NCI-H1436 treated with DMSO at 0.1 percent for 48 hours (cell line): ENCODE measurements around the gene CRAMP1.
"Not testable (repeated sequence)": the region's sequence is repeated elsewhere in the genome, so short reads cannot be mapped to it uniquely, and the experiment has no call there.

ENCODE experiments used
- DNase-seq: peaks from one replicate; lab custom pipeline; 2025; lab: John Stamatoyannopoulos, UW

Gene CRAMP1, protein sequence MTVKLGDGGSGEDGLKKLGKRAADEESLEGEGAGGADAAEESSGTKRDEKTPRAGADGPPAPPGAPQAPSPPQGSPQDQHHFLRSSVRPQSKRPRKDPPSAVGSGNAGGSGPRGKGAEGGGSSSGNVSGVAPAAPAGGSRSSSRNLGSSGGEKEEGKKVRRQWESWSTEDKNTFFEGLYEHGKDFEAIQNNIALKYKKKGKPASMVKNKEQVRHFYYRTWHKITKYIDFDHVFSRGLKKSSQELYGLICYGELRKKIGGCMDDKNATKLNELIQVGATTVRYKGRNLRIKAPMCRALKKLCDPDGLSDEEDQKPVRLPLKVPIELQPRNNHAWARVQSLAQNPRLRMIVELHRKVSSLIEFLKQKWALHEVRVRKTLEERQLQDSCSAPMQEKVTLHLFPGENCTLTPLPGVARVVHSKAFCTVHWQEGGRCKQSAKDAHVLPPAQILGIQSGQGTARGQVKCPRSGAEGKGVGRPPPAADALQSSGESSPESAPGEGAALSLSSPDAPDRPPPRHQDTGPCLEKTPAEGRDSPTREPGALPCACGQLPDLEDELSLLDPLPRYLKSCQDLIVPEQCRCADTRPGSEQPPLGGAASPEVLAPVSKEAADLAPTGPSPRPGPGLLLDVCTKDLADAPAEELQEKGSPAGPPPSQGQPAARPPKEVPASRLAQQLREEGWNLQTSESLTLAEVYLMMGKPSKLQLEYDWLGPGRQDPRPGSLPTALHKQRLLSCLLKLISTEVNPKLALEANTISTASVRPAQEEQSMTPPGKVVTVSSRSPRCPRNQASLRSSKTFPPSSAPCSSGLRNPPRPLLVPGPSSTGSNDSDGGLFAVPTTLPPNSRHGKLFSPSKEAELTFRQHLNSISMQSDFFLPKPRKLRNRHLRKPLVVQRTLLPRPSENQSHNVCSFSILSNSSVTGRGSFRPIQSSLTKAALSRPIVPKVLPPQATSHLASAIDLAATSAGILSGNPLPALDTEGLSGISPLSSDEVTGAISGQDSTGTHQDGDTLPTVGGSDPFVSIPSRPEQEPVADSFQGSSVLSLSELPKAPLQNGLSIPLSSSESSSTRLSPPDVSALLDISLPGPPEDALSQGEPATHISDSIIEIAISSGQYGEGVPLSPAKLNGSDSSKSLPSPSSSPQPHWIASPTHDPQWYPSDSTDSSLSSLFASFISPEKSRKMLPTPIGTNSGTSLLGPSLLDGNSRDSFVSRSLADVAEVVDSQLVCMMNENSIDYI (N-terminal part only)

DNA sequence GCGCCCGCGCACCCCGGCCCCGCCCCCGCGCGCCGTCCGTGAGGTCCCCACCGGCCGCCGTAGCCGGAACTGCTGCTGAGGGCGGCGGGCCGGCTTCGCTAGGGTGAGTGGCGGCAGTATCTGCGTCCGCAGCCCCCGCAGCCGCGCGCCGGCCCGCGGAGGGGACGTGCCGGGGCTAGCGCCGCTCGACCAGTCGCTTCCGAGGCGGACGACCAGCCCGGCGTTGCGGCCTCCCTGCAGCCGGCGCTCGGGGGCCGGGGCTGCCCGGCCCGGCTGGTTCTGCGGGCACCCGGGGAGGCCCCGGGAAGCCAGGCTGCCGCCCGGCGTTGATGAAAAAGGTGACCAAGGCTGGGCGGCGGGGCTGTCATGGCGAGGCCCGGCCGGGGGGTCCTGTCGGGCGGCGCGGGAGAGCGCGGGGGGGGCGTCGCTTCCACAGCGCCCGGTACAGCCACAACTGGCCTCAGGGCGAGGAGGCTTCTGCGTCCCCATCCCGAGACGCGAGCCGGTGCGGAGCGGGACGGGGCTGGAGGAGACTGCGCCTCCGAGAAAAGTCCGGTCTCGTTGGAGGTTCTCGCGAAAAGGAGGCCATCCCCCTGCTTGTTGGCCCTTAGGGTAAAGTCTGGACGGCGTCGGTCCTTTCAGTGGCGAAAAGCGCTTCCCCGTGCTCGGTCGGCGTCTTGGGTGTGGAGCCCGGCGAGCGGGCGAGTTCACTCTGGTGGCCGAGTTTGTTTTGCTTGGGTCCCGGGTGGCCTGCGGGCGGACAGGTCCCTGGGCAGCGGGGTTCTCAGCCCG lies at the start of gene CRAMP1:
TSS of gene CRAMP1 (plus strand) at position 41 of the 792 bp plus-strand sequence. CDS start 2,280 bp downstream, outside the sequence.
- no peak for DNase-seq

DNA sequence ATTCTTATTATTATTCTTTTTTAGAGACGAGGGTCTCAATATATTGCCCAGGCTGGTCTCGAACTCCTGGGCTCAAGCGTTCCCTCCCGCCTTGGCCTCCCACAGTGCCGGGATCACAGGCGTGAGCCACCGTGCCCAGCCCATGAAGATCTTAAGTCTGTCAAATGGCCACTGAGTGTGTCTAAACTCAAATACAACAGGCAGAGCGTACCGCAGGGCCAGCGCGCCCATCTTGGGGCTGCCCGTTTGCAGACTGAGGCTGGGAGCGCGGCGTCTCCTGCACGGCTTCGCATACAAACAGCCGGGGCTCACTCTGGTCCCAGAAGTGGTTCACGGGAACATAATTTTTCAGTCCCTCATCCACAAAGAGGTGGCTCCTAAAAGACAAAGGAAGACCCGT lies 48.4 kb upstream of the CRAMP1 start:
- no peak for DNase-seq

DNA sequence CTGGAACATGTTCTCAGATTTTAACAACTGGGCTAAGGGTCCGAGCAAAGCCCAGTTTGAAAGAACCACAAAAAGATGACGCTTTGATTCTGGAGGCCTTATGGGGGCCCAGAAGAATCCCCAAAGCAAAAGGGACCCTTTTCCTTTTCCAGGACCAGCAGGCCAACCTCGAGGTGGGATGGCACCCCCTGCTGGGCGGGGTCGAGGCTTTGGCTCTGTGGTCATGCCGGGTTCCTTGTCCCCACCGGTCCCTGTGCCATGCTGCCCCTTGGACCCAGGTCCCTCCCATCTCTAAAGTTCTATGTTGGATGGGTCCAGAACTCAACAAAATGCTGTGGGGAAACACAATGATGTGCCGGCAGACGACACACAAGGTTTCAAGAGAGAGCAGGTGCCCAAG lies 47.8 kb upstream of the CRAMP1 start:
- no peak for DNase-seq

DNA sequence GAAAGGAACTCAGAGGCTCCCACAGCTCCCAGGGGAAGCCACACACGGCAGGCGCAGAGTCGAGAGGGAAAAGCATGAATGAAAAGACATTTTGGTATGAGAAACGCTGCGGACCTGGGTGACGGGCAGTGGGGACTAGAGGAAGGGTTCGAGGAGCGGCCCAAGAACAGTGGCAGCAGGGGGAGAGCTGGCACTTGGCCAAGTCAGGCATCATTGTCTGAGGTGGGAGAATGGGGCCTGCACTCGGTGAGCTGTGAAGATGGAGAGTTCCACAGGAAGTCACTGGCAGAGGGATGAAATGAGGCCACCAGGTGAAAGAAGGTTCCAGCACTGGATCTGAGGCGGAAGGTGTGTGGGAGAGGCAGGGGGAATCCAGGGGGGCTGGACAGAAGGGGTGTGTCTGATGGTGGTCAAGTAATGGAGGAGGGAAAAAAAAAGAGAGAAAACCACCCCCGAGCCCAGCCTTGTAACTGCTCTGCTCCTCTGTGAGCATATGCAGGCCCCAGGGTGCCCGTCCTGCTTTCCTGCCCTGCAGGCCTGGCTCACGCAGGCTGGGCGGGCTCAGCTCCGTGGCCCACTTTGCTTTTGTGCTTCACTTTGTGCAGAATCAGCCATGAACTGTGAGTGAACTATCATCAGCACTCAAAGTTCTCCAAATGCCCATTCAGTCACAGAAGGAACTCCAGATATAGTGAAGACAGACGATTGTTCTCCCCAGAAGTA lies 46.9 kb upstream of the CRAMP1 start:
- no peak for DNase-seq

DNA sequence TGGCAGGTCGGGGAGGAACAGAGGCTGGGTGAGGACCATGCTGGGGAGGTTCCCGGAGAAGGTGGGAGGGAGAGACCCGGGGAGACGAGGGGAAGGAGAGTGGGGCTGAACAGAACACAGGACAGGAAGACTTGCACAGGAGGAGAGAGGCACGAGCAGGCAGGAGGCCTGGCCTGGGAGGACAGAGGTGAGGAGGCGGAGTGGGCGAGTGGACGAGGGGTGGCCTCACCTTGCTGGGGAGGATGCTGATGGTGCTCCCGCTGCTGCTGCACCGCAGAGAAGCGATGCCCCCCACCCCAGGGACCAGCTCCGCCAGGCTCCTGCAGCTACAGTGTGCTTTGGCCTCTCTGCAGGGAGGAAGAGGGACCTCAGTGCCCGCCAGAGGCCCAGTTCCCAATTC lies 44.2 kb upstream of the CRAMP1 start:
- no peak for DNase-seq

DNA sequence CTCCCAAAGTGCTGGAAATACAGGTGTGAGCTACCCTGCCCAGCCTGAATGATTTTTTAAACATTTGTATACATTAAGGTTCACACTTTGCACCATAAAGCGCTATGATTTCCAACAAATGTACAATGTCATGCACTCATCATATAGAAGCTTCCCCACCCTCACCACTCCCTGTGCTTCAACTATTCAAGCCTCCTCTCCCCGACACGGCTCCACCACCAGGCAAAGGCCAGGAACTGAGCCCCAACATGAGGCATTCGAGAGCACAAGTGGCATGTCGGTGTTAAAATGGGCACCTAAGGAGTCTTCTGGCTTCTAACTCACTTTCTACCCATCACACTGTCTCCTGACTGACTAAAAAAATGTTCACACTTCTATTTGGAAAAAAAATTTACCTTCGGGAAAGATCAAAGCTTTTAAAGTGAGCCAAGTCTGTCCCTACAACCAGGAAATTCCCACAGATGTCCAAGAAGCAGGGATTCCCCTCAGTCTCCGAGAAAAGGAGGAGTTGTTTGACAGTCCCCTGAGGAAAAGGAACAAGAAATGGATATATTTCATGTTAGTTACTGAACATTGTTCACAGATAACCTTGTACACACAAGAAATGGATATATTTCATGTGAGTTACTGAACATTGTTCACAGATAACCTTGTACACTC lies 41.0 kb upstream of the CRAMP1 start:
- DNase-seq, result no peak

DNA sequence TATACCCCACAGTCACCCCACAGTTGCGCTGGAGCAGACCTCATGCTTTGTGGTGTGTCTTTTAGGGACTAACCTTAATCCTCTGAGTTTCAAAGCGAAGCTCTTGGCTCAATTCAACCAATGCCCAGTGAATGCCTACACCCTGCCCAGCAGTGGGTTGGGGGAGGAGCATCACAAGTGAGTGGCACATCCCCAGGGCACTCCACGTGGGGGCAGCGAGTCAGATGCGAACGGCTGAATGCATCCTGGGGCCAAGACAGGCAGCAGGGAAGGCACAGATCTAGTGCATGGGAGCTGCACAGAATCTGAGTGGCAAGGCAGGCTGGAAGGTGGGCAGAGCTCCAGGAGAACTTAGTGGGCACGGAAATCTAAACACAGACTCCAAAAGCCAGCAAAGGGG lies 39.5 kb upstream of the CRAMP1 start:
- DNase-seq, result no peak

DNA sequence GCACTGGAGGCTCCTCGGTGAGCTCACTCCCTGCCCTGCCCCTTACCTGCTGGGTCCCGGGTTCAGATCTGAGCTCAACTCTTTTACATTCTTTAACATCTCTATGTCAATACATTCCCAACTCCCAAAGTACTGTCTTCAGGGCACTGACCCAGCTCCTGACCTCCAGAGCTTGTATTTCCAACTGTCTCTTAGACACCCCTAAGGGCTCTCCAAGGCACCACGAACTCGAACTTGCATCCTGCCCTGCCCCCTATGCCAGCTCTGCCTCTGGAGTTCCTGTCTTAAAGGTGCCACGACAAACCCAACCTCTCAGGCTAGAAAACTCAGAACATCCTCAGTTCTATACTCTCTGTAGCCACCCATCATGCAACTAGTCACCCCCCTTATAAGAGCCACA lies 38.9 kb upstream of the CRAMP1 start:
- DNase-seq, result no peak

DNA sequence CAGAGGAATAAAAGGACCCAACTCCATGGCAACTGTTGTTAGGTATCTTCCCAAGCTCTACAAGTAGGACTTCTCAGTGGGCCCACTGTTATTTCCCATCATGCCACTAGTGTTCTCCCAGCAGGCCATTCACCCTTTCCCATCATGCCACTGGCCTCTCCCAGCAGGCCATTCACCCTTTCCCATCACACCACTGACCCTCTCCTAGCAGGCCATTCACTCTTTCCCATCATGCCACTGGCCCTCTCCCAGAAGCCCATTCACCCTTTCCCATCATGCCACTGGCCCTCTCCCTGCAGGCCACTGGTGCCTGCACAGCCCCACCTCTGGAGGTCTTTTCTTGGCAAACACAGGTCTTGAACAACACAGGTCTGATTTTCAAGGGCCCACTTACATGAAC lies 36.6 kb upstream of the CRAMP1 start:
- DNase-seq, result no peak

DNA sequence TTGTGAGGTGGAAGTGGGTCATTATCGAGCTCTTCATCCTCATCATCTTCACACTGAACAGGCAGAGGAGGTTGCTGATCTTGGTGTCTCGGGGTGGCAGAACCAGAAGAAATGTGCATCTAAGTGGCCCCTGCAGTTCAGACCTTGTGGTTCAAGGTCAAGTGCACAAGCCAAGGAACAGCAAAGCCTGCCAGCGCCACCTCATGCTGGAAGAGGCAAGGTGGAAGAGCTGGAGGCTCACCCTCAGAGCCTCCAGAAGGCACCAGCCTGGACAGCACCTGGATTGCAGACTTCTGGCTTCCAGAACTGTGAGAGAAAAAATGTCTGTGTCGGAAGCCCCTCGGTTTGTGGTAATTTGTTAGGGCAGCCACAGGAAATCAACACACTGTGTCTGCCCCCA lies 32.9 kb upstream of the CRAMP1 start:
- DNase-seq, result no peak

DNA sequence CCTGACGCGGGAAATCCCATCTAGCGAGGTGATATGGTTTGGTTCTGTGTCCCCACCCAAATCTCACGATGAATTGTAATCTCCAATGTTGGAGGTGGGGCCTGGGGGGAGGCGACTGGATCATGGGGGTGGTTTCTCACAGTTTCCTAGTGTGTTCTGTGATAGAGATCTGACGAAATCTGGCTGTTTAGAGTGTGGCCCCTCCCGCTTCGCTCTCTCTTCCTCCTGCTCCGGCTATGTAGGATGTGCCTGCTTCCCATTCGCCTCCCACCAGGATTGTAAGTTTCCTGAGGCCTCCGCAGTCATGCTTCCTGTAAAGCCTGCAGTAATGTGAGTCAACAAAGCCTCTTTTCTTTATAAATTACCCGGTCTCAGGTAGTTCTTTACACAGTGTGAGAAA lies 31.9 kb upstream of the CRAMP1 start:
- DNase-seq, result no peak

DNA sequence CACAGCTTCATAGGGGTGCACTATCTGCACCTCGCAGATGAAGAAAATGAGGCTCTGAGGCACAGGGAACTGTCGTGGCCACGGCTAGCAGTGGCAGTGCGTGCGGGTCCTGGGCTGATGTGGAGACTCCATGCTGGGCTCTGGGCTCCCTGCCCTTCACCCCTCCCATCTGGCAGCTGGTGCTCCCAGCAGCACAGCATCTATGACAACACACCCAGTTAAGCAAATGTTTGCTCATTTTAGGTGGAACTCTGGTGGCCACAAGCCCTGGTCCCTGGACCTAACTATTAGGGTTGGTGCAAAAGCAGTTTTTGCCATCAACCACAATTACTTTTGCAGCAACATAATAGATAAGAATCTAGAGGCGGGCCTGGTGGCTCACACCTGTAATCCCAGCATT lies 31.2 kb upstream of the CRAMP1 start:
- no peak for DNase-seq

DNA sequence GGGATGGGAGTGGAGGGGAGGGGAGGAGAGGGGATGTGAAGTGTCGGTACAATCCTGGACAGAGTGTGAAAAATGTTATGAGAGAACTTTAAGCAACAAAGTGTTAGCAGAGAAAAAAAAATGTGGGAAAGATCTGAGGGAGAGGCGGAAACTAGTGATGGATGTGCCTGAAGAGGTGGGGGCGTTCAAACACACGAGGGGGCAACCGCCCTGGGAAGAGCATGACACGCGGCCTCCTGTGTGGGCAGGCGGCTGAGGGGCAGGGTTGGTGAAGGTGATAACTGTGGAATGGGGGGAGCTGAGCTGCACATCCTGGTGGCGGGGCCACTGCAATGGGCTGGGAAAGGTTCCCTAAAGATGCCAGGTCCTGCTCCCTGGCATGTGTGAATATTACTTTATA lies 30.4 kb upstream of the CRAMP1 start:
- DNase-seq, result no peak

DNA sequence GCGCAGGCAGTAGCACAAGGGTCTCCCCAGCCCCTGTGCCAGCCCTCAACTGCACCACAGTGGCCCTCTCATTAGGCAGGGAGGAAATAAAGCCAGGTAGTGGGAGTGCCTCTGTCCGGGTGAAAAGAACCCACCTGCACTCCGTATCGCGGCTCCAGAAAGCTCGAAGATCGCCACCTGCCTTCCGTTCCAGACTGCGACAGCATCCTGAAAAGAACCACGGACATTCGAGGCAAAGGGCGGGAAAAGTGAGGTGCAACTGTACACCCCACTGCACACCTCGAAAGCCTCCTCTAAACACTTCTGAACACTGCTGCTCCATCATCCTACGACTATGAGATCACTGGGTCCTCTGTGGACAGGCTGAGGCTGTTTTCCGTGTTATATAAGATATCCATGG lies 29.0 kb upstream of the CRAMP1 start:
- DNase-seq, result no peak

DNA sequence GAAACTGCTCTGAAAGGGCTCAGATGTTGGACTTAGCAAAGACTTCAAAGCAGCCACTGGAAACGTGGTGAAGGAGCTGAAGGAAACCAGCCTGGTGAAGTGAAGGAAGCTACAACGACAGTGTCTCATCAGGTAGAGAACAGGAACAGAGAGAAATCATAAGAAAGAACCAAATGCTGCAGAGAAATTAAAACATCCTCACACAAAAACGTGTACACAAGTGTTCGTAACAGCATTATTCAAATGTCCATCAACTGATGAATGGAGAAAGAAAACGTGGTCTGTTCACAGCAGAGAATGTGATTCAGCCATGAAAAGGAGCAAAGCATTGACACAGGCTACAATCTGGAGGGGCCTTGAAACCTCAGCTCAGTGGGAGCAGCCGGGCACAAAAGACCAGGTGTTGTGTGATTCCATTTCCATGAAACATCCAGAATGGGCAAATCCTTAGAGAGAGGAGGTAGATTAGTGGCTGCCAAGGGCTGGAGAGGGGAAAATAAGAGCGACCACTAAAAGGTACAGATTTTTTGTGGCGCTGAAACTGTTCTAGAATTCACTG lies 27.2 kb upstream of the CRAMP1 start:
- DNase-seq, result no peak

DNA sequence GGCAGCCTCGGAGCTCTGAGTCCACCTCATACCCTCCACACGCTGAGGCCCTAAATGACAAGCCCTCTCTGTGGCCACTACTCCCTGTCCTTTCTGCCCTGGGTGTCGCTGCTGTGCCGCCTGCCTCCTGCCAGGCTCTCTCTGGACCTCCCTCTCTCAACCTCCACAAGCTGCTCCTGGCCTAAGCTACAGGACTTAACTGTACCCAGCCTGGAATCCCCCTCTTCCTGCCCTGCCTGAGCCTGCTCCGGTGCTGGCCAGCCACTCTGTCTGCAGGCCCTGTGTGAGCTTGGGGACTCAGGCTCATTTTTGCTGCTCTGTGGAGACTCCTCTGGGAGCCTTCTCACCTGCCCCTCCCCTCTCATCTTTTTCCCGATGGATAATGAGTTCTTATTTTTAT lies 21.8 kb upstream of the CRAMP1 start:
- no peak for DNase-seq

DNA sequence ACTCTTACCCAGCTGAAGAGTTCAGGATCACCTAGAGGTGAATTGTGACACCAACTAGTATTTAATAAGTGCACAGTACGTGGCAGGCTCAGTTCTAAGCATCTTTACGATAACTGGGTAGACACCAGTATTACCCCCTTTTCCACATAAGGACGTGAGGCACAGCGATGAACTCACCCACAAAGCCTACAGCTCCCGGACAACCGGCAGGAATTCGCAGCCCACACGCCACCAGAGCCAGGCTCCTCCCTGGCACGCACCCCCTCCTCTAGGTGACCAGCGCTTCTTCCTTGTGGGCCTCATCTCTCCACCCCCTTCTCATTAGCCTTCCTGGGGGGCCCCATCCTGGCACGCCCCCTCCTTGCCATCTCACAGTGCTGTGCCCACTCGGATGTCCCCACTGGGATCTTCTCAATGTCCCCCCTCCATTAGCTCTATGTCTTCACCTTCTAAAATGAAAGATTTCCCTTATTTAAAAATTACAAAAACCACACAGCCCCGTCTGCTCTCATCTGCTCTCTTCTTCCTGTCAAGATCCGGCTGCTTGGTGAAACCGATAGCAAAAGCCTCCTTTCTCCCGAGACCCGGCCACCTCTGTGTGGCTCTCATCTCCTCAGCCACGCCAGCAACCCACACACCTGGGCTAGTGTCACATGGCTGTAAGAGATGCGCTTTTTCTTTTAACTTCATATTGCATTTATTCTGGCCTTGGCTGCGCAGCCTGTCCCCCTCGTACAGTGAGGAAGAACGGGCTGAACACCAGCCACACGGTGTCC lies 21.0 kb upstream of the CRAMP1 start:
- DNase-seq, result no peak

DNA sequence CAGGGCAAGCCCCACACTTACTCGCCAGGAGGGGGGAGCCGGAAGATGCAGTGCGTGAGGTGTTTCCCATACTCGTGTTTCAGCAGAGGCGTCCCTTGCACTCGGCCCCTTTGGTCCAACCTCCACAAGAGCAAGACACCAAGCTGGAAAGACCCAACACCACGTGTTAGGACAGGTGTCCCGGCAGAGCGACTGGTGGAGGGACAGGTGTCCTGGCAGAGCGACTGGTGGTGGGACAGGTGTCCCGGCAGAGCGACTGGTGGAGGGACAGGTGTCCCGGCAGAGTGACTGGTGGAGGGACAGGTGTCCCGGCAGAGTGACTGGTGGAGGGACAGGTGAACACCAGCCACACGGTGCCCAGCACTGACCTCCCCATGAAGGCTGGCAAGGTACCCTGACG lies 19.7 kb upstream of the CRAMP1 start:
- DNase-seq, result no peak

DNA sequence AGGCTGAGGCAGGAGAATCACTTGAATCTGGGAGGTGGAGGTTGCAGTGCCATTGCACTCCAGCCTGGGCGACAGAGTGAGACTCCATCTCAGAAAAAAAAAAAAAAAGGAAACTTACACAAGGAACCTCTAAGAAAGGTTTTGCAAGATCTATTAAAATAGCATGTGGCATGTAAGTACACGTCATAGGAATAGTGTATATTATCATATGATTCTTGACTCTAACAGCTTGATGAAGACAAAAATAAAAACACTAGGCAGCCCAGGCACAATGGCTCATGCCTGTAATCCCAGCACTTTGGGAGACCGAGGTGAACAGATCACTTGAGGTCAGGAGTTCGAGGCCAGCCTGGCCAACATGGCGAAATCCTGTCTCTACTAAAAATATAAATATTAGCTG lies 16.6 kb upstream of the CRAMP1 start:
- not testable (repeated sequence) for DNase-seq
